Measurements from ENCODE around the gene ECE2.
A peak's percentile ranks its signal among the peaks of the same experiment; 100 is the strongest.

ECE2 gene

GRCh38 chr3:184315543-184315867 lies 39.7 kb downstream of the ECE2 start:
- H2BK120ac ChIP-seq (ENCODE audit: low read depth, low read length): peak overlapping the region; percentile 97

GRCh38 chr3:184315871-184316661 lies 40.2 kb downstream of the ECE2 start:
- Histone ChIP-seq H4K8ac (ENCODE audit: low read length) (no peak overlapping the region), H3K9ac (ENCODE audit: low read length) (peak overlapping the region; percentile 96)
- WGBS: 65% methylated on average over 13 of the region's 16 CpGs

More at GRCh38 chr3:184315543-184315867, 39.7 kb downstream of the ECE2 start:
- WGBS: 0% methylated on average over 3 of the region's 6 CpGs
- Histone ChIP-seq H2AFZ (ENCODE audit: low read depth, low read length) (no peak overlapping the region), H2BK12ac (ENCODE audit: low read length in 2 of 2) (peak overlapping the region in 1 of 2 experiments; percentile 77), H2BK5ac (ENCODE audit: low read depth, low read length, poor library complexity, severe bottlenecking) (peak overlapping the region; percentile 94), H3K27ac (ENCODE audit: low read length, poor library complexity, severe bottlenecking) (peak overlapping the region; percentile 90), H3K9me3 (ENCODE audit: control insufficient read depth, low read length) (no peaks in the 10 kb centered on the region), H2BK15ac (ENCODE audit: low read depth, poor library complexity, severe bottlenecking) (no peak overlapping the region), H3K18ac (ENCODE audit: low read depth in 1 of 2, low read length in 2 of 2) (peak overlapping the region; percentile 85 to 97), H3K4ac (ENCODE audit: low read depth in 1 of 2, low read length in 2 of 2) (peak overlapping the region; percentile 95 to 99), H3K27me3 (ENCODE audit: control insufficient read depth in 1 of 2, insufficient read depth in 1 of 2, low read length in 2 of 2) (no peaks in the 10 kb centered on the region), H3K4me2 (ENCODE audit: low read length, poor library complexity, severe bottlenecking) (peak overlapping the region; percentile 86), H3K4me1 (ENCODE audit: control insufficient read depth, insufficient read depth, low read depth, low read length) (peaks cover 32% of the 10 kb centered on the region), H4K8ac (ENCODE audit: low read length) (peak overlapping the region; percentile 88), H3K9ac (ENCODE audit: low read length) (peak overlapping the region; percentile 96), H4K91ac (ENCODE audit: low read length) (peak overlapping the region; percentile 87), H3K36me3 (ENCODE audit: control insufficient read depth in 1 of 2, insufficient read depth in 2 of 2, low read depth in 1 of 2, low read length in 2 of 2) (peaks cover 27 to 28% of the 10 kb centered on the region in 2 experiments), H3K23ac (ENCODE audit: low read length in 2 of 2) (peak overlapping the region in 1 of 2 experiments; percentile 86), H2AK5ac (ENCODE audit: low read length, severe bottlenecking) (peak overlapping the region; percentile 21), H3K14ac (ENCODE audit: low read length in 2 of 2) (peak overlapping the region; percentile 25 to 89), H3K79me1 (replicated peaks; ENCODE audit: low read length, poor library complexity, severe bottlenecking) (peaks cover 2% of the 10 kb centered on the region), H3K4me3 (ENCODE audit: insufficient read depth in 1 of 2, low read depth in 1 of 2, low read length in 2 of 2) (peak overlapping the region; percentile 85 to 92)
- DNase-seq: no peak

GRCh38 chr3:184316792-184317191 lies 41.0 kb downstream of the ECE2 start:
- Histone ChIP-seq H3K4ac (ENCODE audit: low read depth in 1 of 2, low read length in 2 of 2) (no peak overlapping the region), H3K4me2 (ENCODE audit: low read length, poor library complexity, severe bottlenecking) (peak overlapping the region; percentile 86), H3K9ac (ENCODE audit: low read length) (peak overlapping the region; percentile 96), H2BK15ac (ENCODE audit: low read depth, poor library complexity, severe bottlenecking) (no peak overlapping the region), H3K14ac (ENCODE audit: low read length in 2 of 2) (no peak overlapping the region), H3K4me1 (ENCODE audit: control insufficient read depth, insufficient read depth, low read depth, low read length) (peaks cover 32% of the 10 kb centered on the region), H3K4me3 (ENCODE audit: insufficient read depth in 1 of 2, low read depth in 1 of 2, low read length in 2 of 2) (peak overlapping the region in 1 of 2 experiments; percentile 92), H3K27ac (ENCODE audit: low read length, poor library complexity, severe bottlenecking) (no peak overlapping the region), H2AK5ac (ENCODE audit: low read length, severe bottlenecking) (no peak overlapping the region), H3K79me1 (replicated peaks; ENCODE audit: low read length, poor library complexity, severe bottlenecking) (peaks cover 8% of the 10 kb centered on the region), H2BK120ac (ENCODE audit: low read depth, low read length) (no peak overlapping the region), H4K8ac (ENCODE audit: low read length) (no peak overlapping the region), H4K91ac (ENCODE audit: low read length) (no peak overlapping the region), H2BK12ac (ENCODE audit: low read length in 2 of 2) (no peak overlapping the region), H3K27me3 (ENCODE audit: control insufficient read depth in 1 of 2, insufficient read depth in 1 of 2, low read length in 2 of 2) (no peaks in the 10 kb centered on the region), H2BK5ac (ENCODE audit: low read depth, low read length, poor library complexity, severe bottlenecking) (no peak overlapping the region), H3K23ac (ENCODE audit: low read length in 2 of 2) (no peak overlapping the region), H3K18ac (ENCODE audit: low read depth in 1 of 2, low read length in 2 of 2) (no peak overlapping the region), H2AFZ (ENCODE audit: low read depth, low read length) (no peak overlapping the region), H3K9me3 (ENCODE audit: control insufficient read depth, low read length) (no peaks in the 10 kb centered on the region), H3K36me3 (ENCODE audit: control insufficient read depth in 1 of 2, insufficient read depth in 2 of 2, low read depth in 1 of 2, low read length in 2 of 2) (peaks cover 40 to 41% of the 10 kb centered on the region in 2 experiments)
- no peak for DNase-seq
- WGBS: 92% methylated on average over 7 of the region's 7 CpGs

More at GRCh38 chr3:184315871-184316661, 40.2 kb downstream of the ECE2 start:
- Histone ChIP-seq H2AK5ac (ENCODE audit: low read length, severe bottlenecking) (no peak overlapping the region), H3K23ac (ENCODE audit: low read length in 2 of 2) (no peak overlapping the region), H2BK15ac (ENCODE audit: low read depth, poor library complexity, severe bottlenecking) (no peak overlapping the region), H3K4me3 (ENCODE audit: insufficient read depth in 1 of 2, low read depth in 1 of 2, low read length in 2 of 2) (peak overlapping the region; percentile 85 to 92), H3K4me2 (ENCODE audit: low read length, poor library complexity, severe bottlenecking) (peak overlapping the region; percentile 86), H2BK120ac (ENCODE audit: low read depth, low read length) (peak overlapping the region; percentile 97), H2AFZ (ENCODE audit: low read depth, low read length) (no peak overlapping the region), H3K9me3 (ENCODE audit: control insufficient read depth, low read length) (no peaks in the 10 kb centered on the region), H3K14ac (ENCODE audit: low read length in 2 of 2) (peak overlapping the region in 1 of 2 experiments; percentile 0), H4K91ac (ENCODE audit: low read length) (no peak overlapping the region), H3K27me3 (ENCODE audit: control insufficient read depth in 1 of 2, insufficient read depth in 1 of 2, low read length in 2 of 2) (no peaks in the 10 kb centered on the region), H2BK12ac (ENCODE audit: low read length in 2 of 2) (no peak overlapping the region), H3K4ac (ENCODE audit: low read depth in 1 of 2, low read length in 2 of 2) (peak overlapping the region in 1 of 2 experiments; percentile 99), H3K27ac (ENCODE audit: low read length, poor library complexity, severe bottlenecking) (peak overlapping the region; percentile 59), H3K18ac (ENCODE audit: low read depth in 1 of 2, low read length in 2 of 2) (peak overlapping the region in 1 of 2 experiments; percentile 6), H3K79me1 (replicated peaks; ENCODE audit: low read length, poor library complexity, severe bottlenecking) (peaks cover 5% of the 10 kb centered on the region), H3K36me3 (ENCODE audit: control insufficient read depth in 1 of 2, insufficient read depth in 2 of 2, low read depth in 1 of 2, low read length in 2 of 2) (peaks cover 32 to 34% of the 10 kb centered on the region in 2 experiments), H2BK5ac (ENCODE audit: low read depth, low read length, poor library complexity, severe bottlenecking) (no peak overlapping the region), H3K4me1 (ENCODE audit: control insufficient read depth, insufficient read depth, low read depth, low read length) (peaks cover 32% of the 10 kb centered on the region)
- DNase-seq: peak; percentile 59

GRCh38 chr3:184317201-184317600 lies 41.4 kb downstream of the ECE2 start:
- peak overlapping the region in 1 of 2 experiments; percentile 92 for H3K4me3 ChIP-seq (ENCODE audit: insufficient read depth in 1 of 2, low read depth in 1 of 2, low read length in 2 of 2)
- H3K36me3 ChIP-seq (ENCODE audit: control insufficient read depth in 1 of 2, insufficient read depth in 2 of 2, low read depth in 1 of 2, low read length in 2 of 2): peaks cover 44% of the 10 kb centered on the region in 2 experiments
- H2BK15ac ChIP-seq (ENCODE audit: low read depth, poor library complexity, severe bottlenecking): no peak overlapping the region
- H3K4me2 ChIP-seq (ENCODE audit: low read length, poor library complexity, severe bottlenecking): peak overlapping the region; percentile 86
- no peak overlapping the region for H2BK5ac ChIP-seq (ENCODE audit: low read depth, low read length, poor library complexity, severe bottlenecking)
- H3K27ac ChIP-seq (ENCODE audit: low read length, poor library complexity, severe bottlenecking): peak overlapping the region; percentile 30
- H4K8ac ChIP-seq (ENCODE audit: low read length): no peak overlapping the region
- H3K9ac ChIP-seq (ENCODE audit: low read length): peak overlapping the region; percentile 96
- H3K4ac ChIP-seq (ENCODE audit: low read depth in 1 of 2, low read length in 2 of 2): no peak overlapping the region
- no peak overlapping the region for H2BK120ac ChIP-seq (ENCODE audit: low read depth, low read length)
- no peak overlapping the region for H3K23ac ChIP-seq (ENCODE audit: low read length in 2 of 2)
- H2AK5ac ChIP-seq (ENCODE audit: low read length, severe bottlenecking): peak overlapping the region; percentile 31
- no peak overlapping the region for H4K91ac ChIP-seq (ENCODE audit: low read length)
- no peak overlapping the region for H2AFZ ChIP-seq (ENCODE audit: low read depth, low read length)
- peaks cover 32% of the 10 kb centered on the region for H3K4me1 ChIP-seq (ENCODE audit: control insufficient read depth, insufficient read depth, low read depth, low read length)
- H3K79me1 ChIP-seq (replicated peaks; ENCODE audit: low read length, poor library complexity, severe bottlenecking): peaks cover 10% of the 10 kb centered on the region
- H3K14ac ChIP-seq (ENCODE audit: low read length in 2 of 2): peak overlapping the region in 1 of 2 experiments; percentile 31
- no peaks in the 10 kb centered on the region for H3K9me3 ChIP-seq (ENCODE audit: control insufficient read depth, low read length)
- no peak overlapping the region for H3K18ac ChIP-seq (ENCODE audit: low read depth in 1 of 2, low read length in 2 of 2)
- no peak overlapping the region for H2BK12ac ChIP-seq (ENCODE audit: low read length in 2 of 2)
- no peak for DNase-seq
- 98% methylated on average over 5 of the region's 5 CpGs for WGBS
- no peaks in the 10 kb centered on the region for H3K27me3 ChIP-seq (ENCODE audit: control insufficient read depth in 1 of 2, insufficient read depth in 1 of 2, low read length in 2 of 2)
